Esophagus (tissue), 2 donors: ENCODE results near the gene B4GALT2. TPM values are rescaled to one million over a fixed set of nuclear protein-coding genes. Genes with fewer than 3 reads are reported as not detected.

Experiments
- H3K27ac ChIP-seq, 2 donors: one replicate each; pipeline ENCODE4 v1.5.1; 2013; ENCODE audit warnings: low read depth in 2 of 2, mild to moderate bottlenecking in 2 of 2, inconsistent platforms in 1 of 2, low read length in 1 of 2, moderate library complexity in 1 of 2
- H3K27me3 ChIP-seq, 2 donors: one replicate each; pipeline ENCODE4 v1.6.1; 2013; ENCODE audit warnings: low read length in 2 of 2, control low read depth in 1 of 2, mild to moderate bottlenecking in 1 of 2; ENCODE audit not compliant: insufficient read depth in 2 of 2, control insufficient read depth in 1 of 2
- H3K36me3 ChIP-seq, 2 donors: one replicate each; pipeline ENCODE4 v1.6.1; 2013; ENCODE audit warnings: low read length in 1 of 2; ENCODE audit not compliant: control insufficient read depth in 2 of 2, insufficient read depth in 2 of 2
- H3K4me1 ChIP-seq, 2 donors: one replicate each; pipeline ENCODE4 v1.6.1; 2013; ENCODE audit warnings: low read length in 1 of 2; ENCODE audit not compliant: control insufficient read depth in 2 of 2, insufficient read depth in 2 of 2
- H3K4me3 ChIP-seq, 2 donors: one replicate each; pipeline ENCODE4 v1.5.1; 2013; ENCODE audit warnings: low read length in 2 of 2, mild to moderate bottlenecking in 2 of 2, low read depth in 1 of 2, moderate library complexity in 1 of 2
- H3K9me3 ChIP-seq, 2 donors: one replicate each; pipeline ENCODE4 v1.6.1; 2013; ENCODE audit warnings: mild to moderate bottlenecking in 2 of 2, low read depth in 1 of 2, low read length in 1 of 2, moderate library complexity in 1 of 2; ENCODE audit not compliant: control insufficient read depth in 2 of 2, insufficient read depth in 1 of 2
- WGBS, 2 donors: extraction: QIAGEN DNeasy Blood & Tissue Kit; methylation state at CpG; one replicate each; pipeline ENCODE4 v1.1.7; 2013; 5-methylcytosine and 5-hydroxymethylcytosine counted together
- polyA plus RNA-seq, 2 donors: library from polyadenylated mRNA; stranded (reverse); fragments of 200-250 nt; gene quantifications; one replicate each; pipeline ENCODE4 v1.2.3, GENCODE V29; 2013
- donor health status: healthy with polysubstance abuse.
- donor health status: Bipolar disorder and iron deficiency.

Gene B4GALT2
- polyA plus RNA-seq, 2 donors = 22.7 to 30.6 TPM

DNA sequence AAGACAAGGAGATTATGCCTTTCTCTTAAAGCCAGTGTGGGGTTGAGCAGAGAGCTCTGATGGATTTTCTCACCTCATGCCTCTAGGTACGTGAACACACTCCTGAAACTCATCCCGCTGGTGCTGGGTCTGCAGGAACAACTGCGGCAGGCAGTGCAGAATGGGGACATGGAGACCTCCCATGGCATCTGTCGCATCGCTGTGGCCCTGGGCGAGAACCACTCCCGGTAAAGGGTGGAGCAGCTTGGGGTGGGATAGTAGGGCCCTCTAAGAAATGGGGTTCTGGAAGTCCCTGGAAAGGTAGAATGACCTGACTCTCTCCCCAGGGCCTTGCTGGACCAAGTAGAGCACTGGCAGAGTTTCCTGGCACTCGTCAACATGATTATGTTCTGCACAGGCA, 22.8 kb upstream of the B4GALT2 start:
- 94 to 96% methylated on average over 8 of the region's 8 CpGs for WGBS, 2 donors
- Histone ChIP-seq H3K4me1 (peaks cover 0 to 4% of the 10 kb centered on the region in 2 donors), H3K27ac (no peak overlapping the region), H3K4me3 (no peak overlapping the region), H3K27me3 (no peaks in the 10 kb centered on the region), H3K36me3 (peaks cover 20 to 39% of the 10 kb centered on the region in 2 donors), H3K9me3 (no peaks in the 10 kb centered on the region)

DNA sequence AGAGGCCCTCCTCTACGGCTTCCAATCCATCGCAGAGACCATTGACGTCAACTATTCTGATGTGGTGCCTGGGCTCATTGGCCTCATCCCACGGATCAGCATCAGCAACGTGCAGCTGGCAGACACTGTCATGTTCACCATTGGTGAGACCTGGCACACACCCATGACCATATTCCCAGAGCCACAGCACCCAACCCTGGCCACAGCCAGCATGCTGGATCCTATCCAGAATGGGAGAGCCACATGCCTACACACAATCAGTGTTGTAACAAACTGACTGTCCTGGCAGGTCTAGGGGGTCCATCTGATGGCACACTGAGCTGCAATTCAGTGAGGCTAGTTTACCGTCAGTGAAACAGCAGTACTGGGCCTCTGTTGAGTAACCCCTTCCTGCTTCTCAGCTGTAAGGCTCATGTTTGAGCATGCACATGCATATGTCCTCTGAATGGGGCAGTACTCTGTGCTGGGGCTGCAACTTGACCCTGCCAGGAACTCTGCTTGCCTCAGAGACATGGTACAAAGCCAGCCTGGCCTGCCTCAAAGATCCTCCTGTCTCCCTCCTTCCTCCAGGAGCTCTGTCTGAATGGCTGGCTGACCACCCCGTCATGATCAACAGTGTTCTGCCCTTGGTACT, 21.5 kb upstream of the B4GALT2 start:
- no peak overlapping the region for H3K27ac ChIP-seq
- H3K9me3 ChIP-seq = no peaks in the 10 kb centered on the region
- H3K27me3 ChIP-seq = no peaks in the 10 kb centered on the region
- H3K4me3 ChIP-seq = no peak overlapping the region
- peaks cover 26 to 40% of the 10 kb centered on the region in 2 donors for H3K36me3 ChIP-seq
- WGBS, 2 donors = 85% methylated on average over 7 of the region's 7 CpGs
- peaks cover 0 to 4% of the 10 kb centered on the region in 2 donors for H3K4me1 ChIP-seq

- no peaks in the 10 kb centered on the region for H3K9me3 ChIP-seq
- WGBS, 2 donors = 90 to 91% methylated on average over 9 of the region's 9 CpGs
- H3K4me3 ChIP-seq = no peak overlapping the region
- H3K27me3 ChIP-seq = no peaks in the 10 kb centered on the region
- peaks cover 26 to 40% of the 10 kb centered on the region in 2 donors for H3K36me3 ChIP-seq
- H3K4me1 ChIP-seq = no peaks in the 10 kb centered on the region
- no peak overlapping the region for H3K27ac ChIP-seq
These were observed 20.4 kb upstream of the B4GALT2 start for GRCh38 chr1:43958351-43959255.

DNA sequence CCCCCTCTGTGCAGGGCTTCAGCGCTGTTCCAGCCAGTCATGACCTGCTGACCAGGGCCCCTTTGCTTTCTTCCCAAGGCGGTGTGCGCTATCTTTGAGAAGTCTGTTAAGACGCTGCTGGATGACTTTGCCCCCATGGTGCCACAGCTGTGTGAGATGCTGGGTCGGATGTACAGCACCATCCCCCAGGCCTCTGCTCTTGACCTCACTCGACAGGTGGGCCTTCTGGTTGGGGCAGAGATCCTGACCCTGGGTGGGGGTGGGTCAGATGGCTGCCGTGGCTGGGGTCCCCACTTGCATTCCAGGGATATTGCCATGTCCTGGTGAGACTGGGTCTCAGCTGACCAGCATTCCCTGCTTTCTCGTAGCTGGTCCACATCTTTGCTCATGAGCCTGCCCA, 18.2 kb upstream of the B4GALT2 start:
- Histone ChIP-seq H3K36me3 (peaks cover 29 to 50% of the 10 kb centered on the region in 2 donors), H3K9me3 (no peaks in the 10 kb centered on the region), H3K4me1 (no peaks in the 10 kb centered on the region), H3K27ac (no peak overlapping the region), H3K27me3 (no peaks in the 10 kb centered on the region), H3K4me3 (no peak overlapping the region)
- WGBS, 2 donors = 90 to 92% methylated on average over 8 of the region's 8 CpGs

DNA sequence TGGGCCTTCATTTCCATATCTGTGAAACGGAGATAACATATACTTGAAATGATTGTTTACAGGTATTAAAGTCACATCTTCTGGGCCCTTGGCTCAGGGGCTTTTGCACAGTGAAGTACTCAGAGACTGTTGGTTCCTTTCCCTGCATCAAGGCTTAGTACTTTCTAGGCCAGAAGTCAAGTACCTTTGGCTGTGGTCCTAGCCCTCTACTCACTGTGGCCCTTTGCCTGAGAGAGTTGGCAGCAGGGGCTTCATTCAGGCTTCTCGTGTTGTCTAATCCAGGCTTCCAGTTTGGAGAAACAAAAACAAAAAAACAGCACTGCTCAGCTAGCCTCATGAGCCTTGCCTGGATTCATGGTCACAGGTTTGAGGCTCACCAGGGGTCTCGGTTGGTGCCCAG, 17.3 kb upstream of the B4GALT2 start:
- 86 to 91% methylated on average over 3 of the region's 3 CpGs for WGBS, 2 donors
- H3K4me3 ChIP-seq = no peak overlapping the region
- peaks cover 25 to 50% of the 10 kb centered on the region in 2 donors for H3K36me3 ChIP-seq
- no peaks in the 10 kb centered on the region for H3K9me3 ChIP-seq
- no peaks in the 10 kb centered on the region for H3K4me1 ChIP-seq
- H3K27ac ChIP-seq = no peak overlapping the region
- H3K27me3 ChIP-seq = no peaks in the 10 kb centered on the region

DNA sequence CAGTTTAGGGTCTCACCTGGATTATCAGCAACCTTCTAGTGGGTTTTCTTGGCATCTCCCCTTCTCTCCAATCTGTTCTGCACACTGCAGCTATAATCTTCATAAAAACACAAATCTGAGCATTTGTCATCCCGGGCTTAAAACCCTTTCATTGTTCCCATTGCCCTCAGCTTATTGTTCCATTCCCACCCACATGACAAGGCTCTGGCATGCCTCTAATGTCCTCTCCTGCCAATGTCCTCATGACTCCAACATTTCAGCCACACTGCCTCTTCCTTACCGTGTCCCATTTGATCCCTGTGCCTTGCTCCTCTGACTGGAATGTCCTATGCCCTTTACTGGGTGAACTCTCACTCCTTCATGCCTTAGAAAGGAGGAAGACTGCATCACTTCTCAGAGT, 16.7 kb upstream of the B4GALT2 start:
- Histone ChIP-seq H3K9me3 (no peaks in the 10 kb centered on the region), H3K4me1 (no peaks in the 10 kb centered on the region), H3K27ac (no peak overlapping the region), H3K27me3 (no peaks in the 10 kb centered on the region), H3K36me3 (peaks cover 20 to 48% of the 10 kb centered on the region in 2 donors), H3K4me3 (no peak overlapping the region)
- 85 to 93% methylated on average over 2 of the region's 2 CpGs for WGBS, 2 donors

DNA sequence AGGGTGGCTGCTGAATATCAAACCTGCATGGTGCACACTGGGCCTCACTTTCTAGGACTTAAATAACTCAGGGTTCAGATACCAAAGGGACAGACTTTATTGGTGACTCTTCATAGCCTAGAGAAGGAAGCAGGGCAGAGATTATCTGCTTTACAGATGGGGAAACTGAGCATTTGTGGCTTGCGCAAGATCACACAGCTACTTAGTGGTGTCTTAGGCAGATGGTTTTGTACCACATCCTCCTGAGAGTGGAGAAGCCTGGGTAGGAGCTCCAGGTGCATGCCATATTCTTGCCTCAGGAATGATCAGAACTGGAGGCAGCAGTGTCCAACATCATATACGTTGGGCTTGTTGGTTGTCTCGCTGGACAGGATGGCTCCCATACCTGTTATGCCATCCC, 16.0 kb upstream of the B4GALT2 start:
- WGBS, 2 donors = 89 to 90% methylated on average over 3 of the region's 3 CpGs
- Histone ChIP-seq H3K27me3 (no peaks in the 10 kb centered on the region), H3K4me1 (no peaks in the 10 kb centered on the region), H3K9me3 (no peaks in the 10 kb centered on the region), H3K4me3 (no peak overlapping the region), H3K36me3 (peaks cover 20 to 47% of the 10 kb centered on the region in 2 donors), H3K27ac (no peak overlapping the region)

- Histone ChIP-seq H3K27me3 (no peaks in the 10 kb centered on the region), H3K27ac (no peak overlapping the region), H3K36me3 (peaks cover 14 to 40% of the 10 kb centered on the region in 2 donors), H3K4me1 (no peaks in the 10 kb centered on the region), H3K9me3 (no peaks in the 10 kb centered on the region), H3K4me3 (no peak overlapping the region)
- 82 to 83% methylated on average over 5 of the region's 5 CpGs for WGBS, 2 donors
These were observed 15.1 kb upstream of the B4GALT2 start for GRCh38 chr1:43963890-43964289.

DNA sequence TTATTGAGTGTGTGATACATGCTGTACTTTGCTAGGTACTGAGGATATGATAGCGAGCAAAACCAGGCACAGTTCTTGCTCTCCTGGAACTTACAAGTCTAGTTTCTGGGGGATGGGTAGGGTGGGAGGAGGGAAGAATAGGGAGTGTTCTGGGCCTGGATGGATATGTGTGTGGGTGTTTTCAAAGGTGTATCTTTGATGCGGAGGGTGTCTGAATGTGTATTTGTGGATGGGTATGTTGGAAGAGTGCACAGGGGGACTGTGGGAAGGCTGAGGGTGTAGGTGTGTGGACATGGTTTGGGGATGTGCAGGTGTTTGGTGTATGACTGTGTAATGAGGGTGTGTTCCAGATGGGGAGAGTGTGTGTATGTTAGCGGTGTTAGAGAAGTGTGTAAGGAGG, 13.7 kb upstream of the B4GALT2 start:
- WGBS, 2 donors = 92 to 96% methylated on average over 3 of the region's 3 CpGs
- Histone ChIP-seq H3K4me3 (no peak overlapping the region), H3K9me3 (no peaks in the 10 kb centered on the region), H3K36me3 (peaks cover 13 to 35% of the 10 kb centered on the region in 2 donors), H3K4me1 (peaks cover 1 to 3% of the 10 kb centered on the region in 2 donors), H3K27ac (no peak overlapping the region), H3K27me3 (no peaks in the 10 kb centered on the region)
